Cardiac fibroblast (primary cell): ENCODE data around the gene MBNL1.

ENCODE experiments used
- DNase-seq, 2 donors: peaks; one replicate each; pipeline versions ENCODE4 v3.0.0 to v3.0.0-alpha.2; 2010; ENCODE audit warnings: low read depth in 2 of 2
- H3K4me3 ChIP-seq, 2 donors: replicated peaks in 1 of 2; 1 replicate in 1 of 2; 2 replicates in 1 of 2; pipeline ENCODE4 v1.5.1; 2011; ENCODE audit warnings: low read depth in 2 of 2, low read length in 2 of 2, mild to moderate bottlenecking in 2 of 2, moderate library complexity in 1 of 2
- CTCF ChIP-seq: IDR thresholded peaks from one replicate; pipeline ENCODE4 v1.5.1; 2011; ENCODE audit warnings: low read depth, mild to moderate bottlenecking, low read length, inconsistent platforms

Gene MBNL1

GRCh38 chr3:152305075-152305474, 36.3 kb downstream of the MBNL1 start:
- no peak overlapping the region for H3K4me3 ChIP-seq
- TF ChIP-seq CTCF = no peak
- DNase-seq = no peak

DNA sequence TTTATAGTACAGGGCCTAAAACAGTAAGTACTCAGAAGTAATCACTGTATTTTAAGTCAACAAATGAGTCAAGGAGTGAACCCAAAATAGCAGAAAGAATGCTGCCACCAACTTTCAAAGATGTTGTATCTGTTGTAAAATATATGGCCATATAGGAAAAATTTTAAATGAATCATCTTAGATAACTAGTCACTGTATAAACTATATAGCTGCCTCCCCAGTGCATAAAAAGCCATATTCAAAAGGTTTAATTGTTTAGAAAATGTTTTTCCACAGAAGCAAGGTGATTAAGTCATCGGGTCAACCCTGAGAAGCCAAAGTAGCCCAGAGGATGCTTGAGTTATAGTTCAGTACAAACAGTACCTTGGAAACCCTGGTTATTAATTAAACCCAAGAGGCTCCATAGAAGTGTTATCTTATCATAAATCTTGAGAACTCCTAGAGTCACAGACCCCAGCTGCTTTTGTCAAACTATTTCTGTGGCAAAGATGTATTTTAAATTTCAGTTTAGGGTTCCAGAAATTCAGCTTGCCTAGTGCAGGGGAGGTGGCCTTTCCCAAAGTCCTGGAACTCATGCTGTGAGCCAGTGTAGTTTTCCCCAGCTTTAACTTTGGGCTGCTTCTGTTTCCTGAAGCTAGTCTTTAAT, 39.2 kb downstream of the MBNL1 start:
- DNase-seq = peak in 1 of 2 donors; percentile 60
- no peak for TF ChIP-seq CTCF
- no peak overlapping the region for H3K4me3 ChIP-seq

DNA sequence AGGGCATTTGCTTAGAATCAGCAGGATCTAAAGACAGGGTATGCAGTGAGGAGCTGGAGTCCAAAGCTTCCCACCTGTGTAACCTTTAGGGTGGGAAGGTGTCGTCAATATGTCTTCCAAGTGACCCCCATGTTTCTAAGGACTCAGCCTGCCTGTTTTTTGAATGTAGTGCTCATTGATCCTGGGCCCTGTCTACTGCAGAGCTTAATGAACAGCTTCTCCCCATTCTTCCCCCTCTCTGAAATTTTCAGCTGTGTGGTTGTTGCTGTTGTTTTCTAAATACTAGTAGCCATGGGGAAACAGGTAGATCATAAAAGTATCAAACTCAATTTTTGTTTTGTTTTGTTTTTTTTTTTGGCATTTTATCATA, 39.7 kb downstream of the MBNL1 start:
- TF ChIP-seq CTCF = no peak

DNA sequence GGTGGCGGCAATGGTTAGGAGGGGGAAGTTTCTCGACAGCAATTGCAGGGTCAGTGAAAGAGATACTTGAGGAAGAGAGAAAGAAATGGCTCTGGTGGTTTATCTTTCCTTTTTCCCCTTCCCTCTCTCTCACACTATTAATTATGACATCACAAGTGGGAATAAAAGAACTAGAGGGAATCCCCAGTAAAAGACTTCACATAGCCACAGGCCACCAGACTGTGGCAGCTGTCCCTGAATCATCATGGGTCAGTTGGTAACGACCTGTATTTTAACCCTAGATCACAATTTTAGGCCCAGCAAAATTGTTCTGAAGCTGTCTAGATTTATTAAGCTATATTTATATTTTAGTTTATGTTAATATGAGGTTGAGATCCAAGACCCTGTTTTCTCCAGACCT, 40.3 kb downstream of the MBNL1 start:
- no peak for TF ChIP-seq CTCF
- no peak overlapping the region for H3K4me3 ChIP-seq
- DNase-seq = no peak

More for the DNA sequence above, 39.7 kb downstream of the MBNL1 start:
- DNase-seq = no peak
- no peak overlapping the region for H3K4me3 ChIP-seq

- no peak for TF ChIP-seq CTCF
- peak; percentile 63 to 80 for DNase-seq
Observed at GRCh38 chr3:152309535-152310307, 41.0 kb downstream of the MBNL1 start.

GRCh38 chr3:152313430-152313829, 44.7 kb downstream of the MBNL1 start:
- no peak for DNase-seq
- TF ChIP-seq CTCF = no peak
- no peak overlapping the region for H3K4me3 ChIP-seq

More at GRCh38 chr3:152309535-152310307, 41.0 kb downstream of the MBNL1 start:
- no peak overlapping the region for H3K4me3 ChIP-seq
